HUES6 (cell line): ENCODE results near the gene CDC23.
"Not testable (repeated sequence)": the region's sequence is repeated elsewhere in the genome, so short reads cannot be mapped to it uniquely, and the experiment has no call there.

ENCODE experiments used
- H3K27ac ChIP-seq: 2 replicates; pipeline ENCODE4 v1.7.0; 2013; ENCODE audit warnings: low read depth, mild to moderate bottlenecking, low read length, inconsistent platforms
- H3K27me3 ChIP-seq: 2 replicates; pipeline ENCODE4 v1.6.1; 2013; ENCODE audit warnings: low read length; ENCODE audit not compliant: control insufficient read depth, insufficient read depth
- H3K36me3 ChIP-seq: 2 replicates; pipeline ENCODE4 v1.6.1; 2013; ENCODE audit warnings: low read length; ENCODE audit not compliant: control insufficient read depth, insufficient read depth
- H3K4me1 ChIP-seq: 2 replicates; pipeline ENCODE4 v1.6.1; 2013; ENCODE audit warnings: low read length; ENCODE audit not compliant: control insufficient read depth, insufficient read depth
- H3K4me3 ChIP-seq: 2 replicates; pipeline ENCODE4 v1.5.1; 2013; ENCODE audit warnings: low read depth, low read length
- H3K9ac ChIP-seq: one replicate; pipeline ENCODE4 v1.6.1; 2013; ENCODE audit warnings: mild to moderate bottlenecking, low read length
- H3K9me3 ChIP-seq: 2 replicates; pipeline ENCODE4 v1.6.1; 2013; ENCODE audit warnings: low read depth, low read length; ENCODE audit not compliant: control insufficient read depth, insufficient read depth

CDC23 gene, protein sequence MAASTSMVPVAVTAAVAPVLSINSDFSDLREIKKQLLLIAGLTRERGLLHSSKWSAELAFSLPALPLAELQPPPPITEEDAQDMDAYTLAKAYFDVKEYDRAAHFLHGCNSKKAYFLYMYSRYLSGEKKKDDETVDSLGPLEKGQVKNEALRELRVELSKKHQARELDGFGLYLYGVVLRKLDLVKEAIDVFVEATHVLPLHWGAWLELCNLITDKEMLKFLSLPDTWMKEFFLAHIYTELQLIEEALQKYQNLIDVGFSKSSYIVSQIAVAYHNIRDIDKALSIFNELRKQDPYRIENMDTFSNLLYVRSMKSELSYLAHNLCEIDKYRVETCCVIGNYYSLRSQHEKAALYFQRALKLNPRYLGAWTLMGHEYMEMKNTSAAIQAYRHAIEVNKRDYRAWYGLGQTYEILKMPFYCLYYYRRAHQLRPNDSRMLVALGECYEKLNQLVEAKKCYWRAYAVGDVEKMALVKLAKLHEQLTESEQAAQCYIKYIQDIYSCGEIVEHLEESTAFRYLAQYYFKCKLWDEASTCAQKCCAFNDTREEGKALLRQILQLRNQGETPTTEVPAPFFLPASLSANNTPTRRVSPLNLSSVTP

DNA sequence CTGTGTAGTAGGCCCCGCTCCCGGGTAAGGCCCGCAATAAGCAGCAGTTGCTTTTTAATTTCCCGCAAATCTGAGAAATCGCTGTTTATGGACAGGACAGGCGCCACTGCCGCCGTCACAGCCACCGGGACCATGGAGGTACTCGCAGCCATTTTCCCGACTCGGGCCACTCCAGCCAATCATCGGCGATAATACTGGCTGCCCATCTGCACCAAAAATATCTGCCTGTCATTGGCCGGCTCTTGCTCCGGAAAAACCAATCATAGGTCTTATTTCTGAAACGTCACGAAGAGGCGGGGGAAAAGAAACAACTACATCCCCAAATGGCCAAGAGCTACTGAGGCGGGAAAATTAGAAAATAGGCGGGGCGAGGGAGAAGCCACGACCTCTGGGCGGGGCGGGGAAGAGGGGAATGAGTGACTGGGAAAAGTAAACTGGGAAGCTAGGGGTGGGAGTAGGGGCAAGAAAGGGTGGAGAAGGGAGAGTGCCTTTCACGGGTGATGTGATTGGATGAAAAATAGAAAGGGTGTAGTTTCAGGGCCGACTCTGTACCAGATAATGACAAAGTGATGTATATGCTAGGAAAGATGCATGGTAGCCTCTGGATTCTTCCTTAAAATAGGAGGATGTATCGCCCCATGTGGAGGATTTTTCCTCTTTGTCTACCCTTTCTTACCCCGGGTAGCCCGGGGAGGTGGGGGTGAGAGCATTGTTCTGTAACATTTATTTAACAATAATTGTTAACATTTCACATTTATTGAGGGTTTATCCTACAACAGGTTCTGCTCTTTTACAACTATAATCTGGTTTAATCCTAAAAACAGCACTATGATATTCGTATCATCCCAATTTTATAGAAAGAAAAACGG, at the start of gene CDC23:
Gene CDC23, minus strand, starts transcription at position 163 of the 869 bp plus-strand sequence. Its CDS starts 11 bp downstream, at position 152.
- Histone ChIP-seq H3K4me3 (peak within 1 kb of the TSS; percentile 91), H3K4me1 (no peaks in the 10 kb centered on the region; the same call in 1 of the 2 replicates), H3K27ac (peak within 1 kb of the TSS; percentile 89), H3K9ac (peak within 1 kb of the TSS; percentile 96), H3K27me3 (no peaks in the 10 kb centered on the region), H3K9me3 (no peaks in the 10 kb centered on the region), H3K36me3 (peaks cover 16% of the 10 kb centered on the region)

DNA sequence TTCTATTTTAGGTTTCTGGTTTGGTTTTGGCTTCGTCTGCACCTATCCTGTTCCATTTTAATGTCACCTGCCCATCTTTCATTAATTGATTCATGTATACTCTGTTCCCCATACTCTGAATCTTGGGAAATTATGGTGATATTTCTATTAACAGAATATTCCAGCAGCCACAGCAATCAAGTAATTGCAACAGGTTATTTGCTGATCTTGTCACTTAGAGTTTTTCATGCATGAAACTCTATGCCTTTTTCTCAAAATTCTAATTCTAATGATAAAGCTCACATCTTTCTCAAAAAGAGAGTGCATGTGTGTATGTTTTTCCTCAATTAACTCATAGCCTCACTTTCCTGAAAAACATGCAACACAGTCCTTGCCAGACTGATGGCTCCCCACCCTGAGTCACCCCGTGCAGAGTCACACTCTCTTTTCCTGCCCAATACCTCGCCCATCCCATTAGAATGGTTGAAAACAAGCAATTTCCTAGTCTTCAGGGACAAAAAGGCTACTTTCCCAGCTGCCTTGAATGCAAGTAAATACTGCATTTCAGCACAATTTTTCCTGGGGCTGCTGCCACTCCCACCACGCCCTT, 45.7 kb upstream of the CDC23 start:
- H3K36me3 ChIP-seq: no peaks in the 10 kb centered on the region
- no peaks in the 10 kb centered on the region for H3K4me1 ChIP-seq
- H3K27ac ChIP-seq: no peak overlapping the region
- H3K9me3 ChIP-seq: no peaks in the 10 kb centered on the region
- H3K9ac ChIP-seq: no peak overlapping the region
- no peak overlapping the region for H3K4me3 ChIP-seq
- no peaks in the 10 kb centered on the region; the same call in 1 of the 2 replicates for H3K27me3 ChIP-seq

DNA sequence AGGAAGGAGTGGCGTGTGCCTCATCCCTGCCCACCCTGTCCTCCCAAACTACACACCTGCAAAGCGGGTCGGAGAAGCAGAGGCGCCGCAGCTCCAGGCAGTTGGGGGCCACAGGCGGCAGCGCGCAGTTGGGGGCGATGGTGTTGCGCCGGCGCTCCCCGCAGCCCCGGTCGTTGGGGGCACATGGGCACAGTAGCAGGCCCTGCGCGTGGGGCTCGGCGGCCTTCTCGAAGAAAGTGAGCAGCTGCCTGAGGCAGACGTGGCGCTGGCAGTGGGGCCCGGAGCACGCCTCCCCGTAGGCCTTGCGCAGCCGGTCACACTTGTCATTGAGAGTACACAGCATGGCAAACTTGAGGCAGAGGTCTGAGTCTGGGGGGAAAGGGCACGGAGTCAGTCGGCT, 44.5 kb upstream of the CDC23 start:
- Histone ChIP-seq H3K4me1 (no peaks in the 10 kb centered on the region), H3K27me3 (no peaks in the 10 kb centered on the region; the same call in 1 of the 2 replicates), H3K36me3 (no peaks in the 10 kb centered on the region), H3K9ac (no peak overlapping the region), H3K27ac (no peak overlapping the region), H3K4me3 (no peak overlapping the region), H3K9me3 (no peaks in the 10 kb centered on the region)

DNA sequence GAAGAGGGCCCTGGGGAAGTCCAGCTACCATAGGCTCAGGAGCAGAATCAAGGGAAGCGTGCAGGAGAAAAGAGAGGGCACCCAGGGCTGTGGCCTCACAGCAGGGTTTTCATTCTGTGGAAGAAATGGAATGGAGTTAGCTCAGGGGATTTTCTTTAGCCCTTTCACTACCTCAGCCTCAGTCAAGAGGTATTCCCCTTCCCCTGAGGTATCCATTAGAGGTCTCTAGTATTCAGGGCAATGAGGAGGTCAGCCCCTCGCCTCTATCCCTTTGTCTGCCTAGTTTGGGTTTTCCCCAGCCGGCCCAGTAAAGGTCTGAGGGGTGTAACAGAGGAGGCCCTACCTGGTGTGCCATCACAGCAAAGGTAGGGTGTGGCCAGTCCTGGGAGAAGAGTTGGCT, 39.8 kb upstream of the CDC23 start:
- Histone ChIP-seq H3K9ac (no peak overlapping the region), H3K9me3 (no peaks in the 10 kb centered on the region), H3K4me3 (no peak overlapping the region), H3K27ac (no peak overlapping the region), H3K4me1 (no peaks in the 10 kb centered on the region), H3K36me3 (no peaks in the 10 kb centered on the region), H3K27me3 (no peaks in the 10 kb centered on the region; the same call in 1 of the 2 replicates)

DNA sequence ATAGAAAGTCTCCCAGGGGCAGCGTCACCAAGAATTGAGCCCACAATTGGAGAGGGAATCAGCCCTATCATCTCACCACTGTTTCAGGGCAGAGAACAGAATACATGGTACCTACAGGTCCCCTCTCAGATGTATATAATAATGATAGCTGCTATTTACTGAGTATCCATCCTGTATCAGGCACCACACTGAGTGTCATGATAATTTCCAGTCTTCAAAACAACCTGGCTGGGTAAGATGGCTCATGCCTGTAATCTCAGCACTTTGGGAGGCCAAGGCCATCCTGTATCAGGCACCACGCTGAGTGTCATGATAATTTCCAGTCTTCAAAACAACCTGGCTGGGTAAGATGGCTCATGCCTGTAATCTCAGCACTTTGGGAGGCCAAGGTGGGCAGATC, 34.7 kb upstream of the CDC23 start:
- not testable (repeated sequence) for H3K36me3 ChIP-seq, H3K4me3 ChIP-seq, H3K27ac ChIP-seq, H3K9me3 ChIP-seq, H3K4me1 ChIP-seq
- peaks cover 11% of the 10 kb centered on the region for H3K27me3 ChIP-seq
- peak overlapping the region; percentile 39 for H3K9ac ChIP-seq

DNA sequence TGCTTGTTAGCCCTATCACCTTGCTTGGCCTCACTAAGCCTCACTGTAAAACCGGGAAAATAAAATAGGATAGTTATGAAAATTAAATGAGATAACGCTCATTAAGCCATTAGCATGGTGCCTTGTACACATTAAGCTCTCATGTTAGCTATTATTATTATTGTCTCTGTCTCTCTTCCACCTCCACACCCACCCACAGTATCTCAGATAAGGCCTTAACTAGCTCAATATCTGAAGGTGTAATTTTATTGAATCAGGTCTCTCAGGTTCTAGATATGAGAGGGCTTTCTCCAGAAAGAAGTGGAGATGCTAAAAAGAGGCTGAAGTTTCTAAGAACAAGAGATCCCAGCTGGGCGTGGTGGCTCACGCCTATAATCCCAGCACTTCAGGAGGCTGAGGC, 33.7 kb upstream of the CDC23 start:
- H3K4me3 ChIP-seq: no peak overlapping the region
- peaks cover 13% of the 10 kb centered on the region for H3K4me1 ChIP-seq
- no peak overlapping the region for H3K27ac ChIP-seq
- H3K27me3 ChIP-seq: peaks cover 21% of the 10 kb centered on the region
- H3K36me3 ChIP-seq: no peaks in the 10 kb centered on the region
- H3K9ac ChIP-seq: no peak overlapping the region
- no peaks in the 10 kb centered on the region for H3K9me3 ChIP-seq

DNA sequence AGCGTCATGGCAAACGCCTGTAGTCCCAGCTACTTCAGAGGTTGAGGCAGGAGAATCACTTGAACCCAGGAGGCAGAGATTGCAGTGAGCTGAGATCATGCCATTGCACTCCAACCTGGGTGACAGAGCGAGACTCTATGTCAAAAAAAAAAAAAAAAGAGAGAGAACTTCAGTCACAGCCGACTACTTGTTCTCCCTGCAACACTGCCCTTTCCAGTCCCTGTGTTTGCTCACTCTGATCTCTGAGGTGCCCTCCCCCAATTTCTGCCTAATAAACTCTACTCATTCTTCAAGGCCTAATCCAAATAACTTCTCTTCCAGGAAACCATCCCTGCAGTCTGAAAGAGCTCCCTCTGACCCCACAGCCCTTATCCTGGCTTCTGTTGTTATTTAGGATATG, 33.2 kb upstream of the CDC23 start:
- no peak overlapping the region for H3K27ac ChIP-seq
- H3K4me1 ChIP-seq: peaks cover 16% of the 10 kb centered on the region
- H3K27me3 ChIP-seq: peaks cover 26% of the 10 kb centered on the region
- no peaks in the 10 kb centered on the region for H3K9me3 ChIP-seq
- no peak overlapping the region for H3K9ac ChIP-seq
- H3K4me3 ChIP-seq: no peak overlapping the region
- H3K36me3 ChIP-seq: no peaks in the 10 kb centered on the region

DNA sequence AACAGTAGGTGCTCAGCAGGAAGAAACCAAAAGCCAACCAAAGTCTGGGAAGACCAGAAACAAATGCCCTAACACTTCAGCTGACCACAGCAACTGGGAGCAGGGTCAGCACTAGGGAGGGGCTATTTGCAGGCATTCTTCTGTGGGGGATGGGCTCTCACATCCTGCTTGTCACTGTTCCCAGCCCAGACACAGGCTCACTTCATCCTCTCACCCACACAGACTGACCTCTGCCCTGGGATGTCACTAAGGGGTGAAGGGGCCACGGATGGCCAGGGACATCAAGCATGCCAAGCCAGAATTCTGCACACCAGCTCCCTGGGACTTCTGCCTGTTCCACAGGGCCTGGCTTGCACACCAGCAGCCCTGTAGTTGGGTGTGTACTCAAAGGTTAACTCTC, 32.6 kb upstream of the CDC23 start:
- Histone ChIP-seq H3K4me3 (no peak overlapping the region), H3K27ac (no peak overlapping the region), H3K9me3 (no peaks in the 10 kb centered on the region), H3K9ac (no peak overlapping the region), H3K4me1 (peaks cover 17% of the 10 kb centered on the region), H3K27me3 (peaks cover 32% of the 10 kb centered on the region), H3K36me3 (no peaks in the 10 kb centered on the region)

DNA sequence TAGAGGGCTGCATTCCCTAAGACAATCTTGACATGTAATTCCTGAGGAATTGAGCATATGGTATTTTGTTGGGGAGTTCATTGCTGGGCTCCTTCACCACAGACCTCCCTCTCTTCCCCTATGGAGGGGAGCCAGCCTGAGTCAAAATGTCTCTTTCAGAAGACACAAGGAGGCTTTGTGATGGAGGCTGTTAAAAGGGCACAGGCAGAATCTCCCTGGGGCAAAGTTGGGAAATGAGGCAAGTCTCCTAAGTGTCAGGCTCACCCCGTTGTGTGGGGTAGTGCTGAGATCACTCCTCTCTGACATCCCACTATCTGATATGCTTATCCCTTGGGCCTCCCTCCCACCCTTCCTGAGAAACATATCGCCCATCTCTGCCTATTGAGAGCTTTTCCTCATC, 30.7 kb upstream of the CDC23 start:
- peaks cover 17% of the 10 kb centered on the region for H3K4me1 ChIP-seq
- no peak overlapping the region for H3K27ac ChIP-seq
- H3K4me3 ChIP-seq: no peak overlapping the region
- H3K9ac ChIP-seq: no peak overlapping the region
- H3K36me3 ChIP-seq: no peaks in the 10 kb centered on the region
- H3K27me3 ChIP-seq: peaks cover 47% of the 10 kb centered on the region
- no peaks in the 10 kb centered on the region for H3K9me3 ChIP-seq

DNA sequence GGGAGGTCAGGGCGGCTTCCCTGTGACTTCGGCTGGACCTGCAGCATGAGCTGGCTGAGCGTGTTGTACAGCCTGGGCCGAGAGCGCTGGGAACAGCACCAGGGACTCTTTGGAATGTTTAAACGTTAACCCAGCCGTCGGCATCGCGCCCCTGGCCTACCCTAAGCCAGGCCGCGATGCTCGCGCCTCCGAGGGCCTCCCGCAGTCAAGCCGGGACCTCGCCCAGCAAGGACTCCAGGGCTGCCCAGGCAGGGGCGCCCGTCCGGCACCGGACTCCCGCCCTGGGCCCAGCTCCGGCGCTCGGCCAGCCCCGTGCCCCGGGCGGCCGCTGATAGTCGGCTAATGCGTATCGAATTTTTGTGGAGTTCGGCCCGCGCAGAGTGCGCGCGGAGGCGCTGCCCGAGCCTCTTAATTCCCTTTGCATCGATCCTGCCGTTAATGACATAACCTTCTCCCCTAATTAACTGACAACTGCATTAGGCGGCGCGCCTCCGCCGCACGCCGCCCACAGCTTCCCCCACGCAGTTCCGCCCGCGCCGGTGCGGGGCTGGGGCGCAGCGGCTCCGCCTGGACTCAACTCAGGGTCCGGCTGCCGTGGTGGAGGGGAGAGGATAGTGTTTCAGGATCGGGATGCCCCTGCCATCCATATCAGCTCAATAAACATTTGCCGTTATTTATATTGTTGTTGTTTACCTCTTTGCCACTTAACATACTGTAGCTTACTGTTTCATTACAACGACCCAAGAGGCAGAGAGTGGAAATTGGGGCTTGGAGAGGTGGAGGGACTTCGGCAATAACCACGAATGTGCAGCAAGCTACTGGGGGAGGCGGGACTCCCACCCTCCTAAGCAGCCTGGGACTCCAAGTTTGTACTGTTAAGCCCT, 28.8 kb upstream of the CDC23 start:
- H3K27me3 ChIP-seq: peaks cover 47% of the 10 kb centered on the region

More for the DNA sequence above, 28.8 kb upstream of the CDC23 start:
- Histone ChIP-seq H3K9ac (peak overlapping the region; percentile 53), H3K36me3 (no peaks in the 10 kb centered on the region), H3K9me3 (no peaks in the 10 kb centered on the region), H3K4me1 (peaks cover 17% of the 10 kb centered on the region), H3K4me3 (peak overlapping the region; percentile 70), H3K27ac (no peak overlapping the region)
